ENCODE data around the gene SMG9. TPM values are rescaled to one million over a fixed set of nuclear protein-coding genes. Genes with fewer than 3 reads are reported as not detected.

SMG9 gene
- total RNA-seq, 2 experiments from 2014 or later, result 48.9 to 53.1 TPM

DNA sequence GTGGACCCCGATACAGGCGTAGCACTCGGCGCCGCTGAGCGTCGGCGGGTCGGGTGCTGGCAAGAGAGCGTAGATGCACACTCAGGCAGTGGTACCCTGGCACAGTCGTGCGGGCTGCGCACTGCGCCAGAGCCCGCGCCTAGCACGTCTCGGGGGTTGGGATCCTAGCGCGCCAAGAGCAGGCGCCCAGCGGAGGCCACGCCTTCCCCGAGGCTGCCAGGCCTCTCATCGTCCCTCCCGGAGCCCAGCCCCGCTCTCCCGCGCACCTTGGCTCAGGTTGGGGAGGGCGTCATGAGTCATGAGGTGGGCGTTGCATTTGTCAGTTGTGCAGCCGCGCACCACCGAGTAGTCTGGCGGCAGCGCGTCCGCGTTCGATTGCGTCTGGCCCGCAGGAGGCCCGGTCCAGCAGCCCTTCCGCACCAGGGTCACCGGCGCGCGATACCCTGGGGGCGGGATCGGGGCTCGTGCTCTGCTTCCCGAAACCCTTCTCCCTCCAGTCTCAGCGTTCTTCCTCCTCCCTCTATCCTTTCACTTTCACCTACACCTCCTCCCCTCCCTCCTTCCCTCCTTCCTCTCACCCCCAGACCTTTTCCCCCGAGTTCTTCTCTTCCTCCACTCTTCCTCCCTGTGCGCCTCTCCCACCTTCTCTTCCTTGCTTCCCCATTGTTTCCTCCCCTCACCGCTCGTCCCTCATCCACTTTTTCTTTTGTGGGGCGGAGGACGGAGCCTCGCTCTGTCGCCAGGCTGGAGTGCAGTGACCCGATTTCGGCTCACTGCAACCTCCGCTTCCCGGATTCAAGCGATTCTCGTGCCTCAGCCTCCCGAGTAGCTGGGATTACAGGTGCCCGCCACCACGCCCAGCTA lies 44.0 kb upstream of the SMG9 start:
- no peak for TF ChIP-seq CTCF (IDR thresholded peaks at IDR 0.05)
- ATAC-seq, result peak; percentile 96
- ChIA-PET CTCF (no interaction called here), POLR2A (no interaction called here)
- Mint-ChIP-seq H3K9me3 (no peaks in the 10 kb centered on the region), H3K27ac (peak overlapping the region; percentile 27), H3K4me3 (peak overlapping the region; percentile 73), H3K27me3 (peaks cover 12% of the 10 kb centered on the region), H3K4me1 (ENCODE audit: low read depth) (peaks cover 12% of the 10 kb centered on the region), H3K36me3 (ENCODE audit: low read depth) (peaks cover 3% of the 10 kb centered on the region)
- intact Hi-C loops (cut with micrococcal nuclease), result no loop called here
- DNase-seq, result peak; percentile 92

DNA sequence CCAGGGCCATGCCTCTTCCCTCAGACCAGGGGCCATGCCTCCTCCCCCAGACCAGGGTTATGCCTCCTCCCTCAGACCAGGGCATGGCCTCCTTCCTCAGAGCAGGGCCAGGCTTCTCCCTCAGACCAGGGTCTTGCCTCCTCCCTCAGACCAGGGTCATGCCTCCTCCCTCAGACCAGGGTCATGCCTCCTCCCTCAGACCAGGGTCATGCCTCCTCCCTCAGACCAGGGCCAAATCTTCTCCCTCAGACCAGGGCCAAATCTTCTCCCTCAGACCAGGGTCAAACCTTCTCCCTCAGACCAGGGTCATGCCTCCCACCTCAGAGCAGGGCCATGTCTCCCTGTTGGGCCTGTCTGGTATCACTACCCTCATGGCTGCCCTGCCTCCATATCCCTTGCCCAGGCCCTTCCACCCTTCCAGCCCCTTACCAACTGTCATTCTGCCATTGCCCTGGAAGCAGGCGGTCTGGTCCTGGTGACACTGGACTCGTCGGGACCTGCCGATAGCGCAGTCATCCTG lies 43.3 kb upstream of the SMG9 start:
- intact Hi-C loops (cut with micrococcal nuclease), result no loop called here
- no peak for TF ChIP-seq CTCF (IDR thresholded peaks at IDR 0.05)
- H3K27me3 Mint-ChIP-seq, result peaks cover 12% of the 10 kb centered on the region
- peaks cover 3% of the 10 kb centered on the region for H3K36me3 Mint-ChIP-seq (ENCODE audit: low read depth)
- H3K4me3 Mint-ChIP-seq, result peak overlapping the region; percentile 73
- CTCF ChIA-PET, result no interaction called here
- no peaks in the 10 kb centered on the region for H3K9me3 Mint-ChIP-seq
- DNase-seq (no peak), ATAC-seq (peak; percentile 9)
- peaks cover 12% of the 10 kb centered on the region for H3K4me1 Mint-ChIP-seq (ENCODE audit: low read depth)
- peak overlapping the region; percentile 27 for H3K27ac Mint-ChIP-seq
- POLR2A ChIA-PET, result no interaction called here

DNA sequence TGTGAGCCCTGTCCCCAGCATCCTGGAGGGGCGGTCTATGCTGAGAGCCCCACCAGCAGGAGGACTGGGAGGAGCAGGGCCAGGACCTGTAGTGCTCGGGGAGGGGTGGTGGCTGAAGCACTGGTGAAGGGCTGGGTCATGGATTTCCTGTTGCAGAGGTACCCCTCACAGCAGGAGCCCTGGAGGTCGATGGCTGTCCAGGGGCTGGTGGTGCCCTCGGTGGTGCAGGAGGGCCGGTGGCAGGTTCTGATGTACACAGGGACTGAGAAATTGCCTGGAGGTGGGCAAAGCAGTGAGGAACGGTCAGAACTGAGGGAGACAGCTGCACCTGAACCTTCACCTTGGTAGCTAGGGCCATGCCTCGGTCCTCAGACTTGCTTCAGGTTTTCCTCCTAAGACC lies 42.8 kb upstream of the SMG9 start:
- Mint-ChIP-seq H3K4me1 (ENCODE audit: low read depth) (peaks cover 12% of the 10 kb centered on the region), H3K27me3 (peaks cover 12% of the 10 kb centered on the region), H3K27ac (no peak overlapping the region), H3K9me3 (no peaks in the 10 kb centered on the region), H3K36me3 (ENCODE audit: low read depth) (peaks cover 3% of the 10 kb centered on the region), H3K4me3 (peak overlapping the region; percentile 73)
- ChIA-PET CTCF (interaction anchor here (0.9 kb wide), 1 partner anchor 12 kb away, joined by 6 read pairs; no protein-coding TSS in a partner anchor), POLR2A (no interaction called here)
- DNase-seq (no peak), ATAC-seq (no peak)
- intact Hi-C loops (cut with micrococcal nuclease), result no loop called here
- TF ChIP-seq CTCF (IDR thresholded peaks at IDR 0.05), result no peak

- no peak for TF ChIP-seq CTCF (IDR thresholded peaks at IDR 0.05)
- ChIA-PET POLR2A (no interaction called here), CTCF (interaction anchor here (0.9 to 1.0 kb wide), 3 partner anchors 12 to 52 kb away, joined by 3 to 6 read pairs (median 4); no protein-coding TSS in a partner anchor)
- H3K9me3 Mint-ChIP-seq, result no peaks in the 10 kb centered on the region
- intact Hi-C loops (cut with micrococcal nuclease), result no loop called here
- H3K36me3 Mint-ChIP-seq (ENCODE audit: low read depth), result peaks cover 3% of the 10 kb centered on the region
- no peak overlapping the region for H3K27ac Mint-ChIP-seq
- peak overlapping the region; percentile 17 for H3K4me3 Mint-ChIP-seq
- ATAC-seq (no peak), DNase-seq (no peak)
- H3K4me1 Mint-ChIP-seq (ENCODE audit: low read depth), result peaks cover 12% of the 10 kb centered on the region
- H3K27me3 Mint-ChIP-seq, result peaks cover 12% of the 10 kb centered on the region
These were observed 42.4 kb upstream of the SMG9 start for GRCh38 chr19:43797118-43797517.

- Mint-ChIP-seq H3K9me3 (no peaks in the 10 kb centered on the region), H3K36me3 (ENCODE audit: low read depth) (no peaks in the 10 kb centered on the region), H3K27ac (no peak overlapping the region), H3K27me3 (peaks cover 8% of the 10 kb centered on the region), H3K4me3 (no peak overlapping the region), H3K4me1 (ENCODE audit: low read depth) (no peaks in the 10 kb centered on the region)
- no peak for TF ChIP-seq CTCF (IDR thresholded peaks at IDR 0.05)
- intact Hi-C loops (cut with micrococcal nuclease), result no loop called here
- ATAC-seq, result no peak
- POLR2A ChIA-PET, result no interaction called here
- CTCF ChIA-PET, result interaction anchor here (0.7 kb wide), 1 partner anchor 45 kb away, joined by 3 read pairs; no protein-coding TSS in a partner anchor
- DNase-seq, result no peak
These were observed 35.8 kb upstream of the SMG9 start for GRCh38 chr19:43790587-43790986.

All from activated CD8-positive, alpha-beta T cell treated with anti-CD3 and anti-CD28 coated beads for 36 hours (primary cell).